Erythroblast (primary cell): Measurements from ENCODE around the gene LMF2.

Experiments used
- GATA1 ChIP-seq: IDR thresholded peaks from 2 replicates; pipeline ENCODE4 v1.6.1; 2011; ENCODE audit warnings: low read depth, mild to moderate bottlenecking, control low read depth, low read length, moderate library complexity
- POLR2A ChIP-seq: IDR thresholded peaks from 2 replicates; pipeline ENCODE4 v1.6.1; 2011; ENCODE audit warnings: mild to moderate bottlenecking, low read length

- no peak for TF ChIP-seq POLR2A
- no peak for TF ChIP-seq GATA1
These were observed 38.2 kb upstream of the LMF2 start, which contains the start of gene KLHDC7B for GRCh38 chr22:50545522-50546325.
